ENCODE results near the gene RIGI.

The RIGI gene

GRCh38 chr9:32487981-32488380, 38.0 kb downstream of the RIGI start:
- H3K4me3 ChIP-seq (ENCODE audit: low read depth, low read length), result no peak overlapping the region
- H3K4me1 ChIP-seq (ENCODE audit: control insufficient read depth, insufficient read depth, low read length), result no peaks in the 10 kb centered on the region
- H3K36me3 ChIP-seq (ENCODE audit: control insufficient read depth, insufficient read depth, low read length), result no peaks in the 10 kb centered on the region
- no peaks in the 10 kb centered on the region for H3K9me3 ChIP-seq (ENCODE audit: control insufficient read depth, insufficient read depth, low read length)
- H3K27me3 ChIP-seq (ENCODE audit: control insufficient read depth, insufficient read depth, low read length), result no peaks in the 10 kb centered on the region
- no peak overlapping the region for H3K9ac ChIP-seq (ENCODE audit: low read depth, low read length)

- Histone ChIP-seq H3K4me3 (ENCODE audit: low read depth, low read length) (no peak overlapping the region), H3K9ac (ENCODE audit: low read depth, low read length) (no peak overlapping the region), H3K27me3 (ENCODE audit: control insufficient read depth, insufficient read depth, low read length) (no peaks in the 10 kb centered on the region), H3K9me3 (ENCODE audit: control insufficient read depth, insufficient read depth, low read length) (no peaks in the 10 kb centered on the region), H3K4me1 (ENCODE audit: control insufficient read depth, insufficient read depth, low read length) (no peaks in the 10 kb centered on the region), H3K36me3 (ENCODE audit: control insufficient read depth, insufficient read depth, low read length) (no peaks in the 10 kb centered on the region)
These were observed 39.0 kb downstream of the RIGI start for GRCh38 chr9:32486839-32487562.

- Histone ChIP-seq H3K9me3 (ENCODE audit: control insufficient read depth, insufficient read depth, low read length) (no peaks in the 10 kb centered on the region), H3K36me3 (ENCODE audit: control insufficient read depth, insufficient read depth, low read length) (no peaks in the 10 kb centered on the region), H3K9ac (ENCODE audit: low read depth, low read length) (no peak overlapping the region), H3K4me3 (ENCODE audit: low read depth, low read length) (no peak overlapping the region), H3K4me1 (ENCODE audit: control insufficient read depth, insufficient read depth, low read length) (no peaks in the 10 kb centered on the region), H3K27me3 (ENCODE audit: control insufficient read depth, insufficient read depth, low read length) (no peaks in the 10 kb centered on the region)
These were observed 42.7 kb downstream of the RIGI start for GRCh38 chr9:32483343-32483742.
